ENCODE measurements around the gene PYCR2.

The PYCR2 gene

GRCh38 chr1:225876900-225877510 is 47.0 kb downstream of the PYCR2 start:
- no peak for DNase-seq (ENCODE audit: low read depth)

- DNase-seq (ENCODE audit: low read depth), result no peak
Observed at GRCh38 chr1:225875044-225875815, 48.8 kb downstream of the PYCR2 start.

GRCh38 chr1:225874431-225874830 is 49.6 kb downstream of the PYCR2 start:
- no peak for DNase-seq (ENCODE audit: low read depth)

GRCh38 chr1:225873281-225873850 is 50.7 kb downstream of the PYCR2 start:
- DNase-seq (ENCODE audit: low read depth), result no peak

GRCh38 chr1:225872075-225872430 is 52.0 kb downstream of the PYCR2 start:
- no peak for DNase-seq (ENCODE audit: low read depth)

- DNase-seq (ENCODE audit: low read depth), result no peak
Observed at GRCh38 chr1:225871359-225872074, 52.5 kb downstream of the PYCR2 start.

GRCh38 chr1:225870911-225871310 is 53.1 kb downstream of the PYCR2 start:
- DNase-seq (ENCODE audit: low read depth), result no peak
